ENCODE measurements around the gene CEBPA.
A peak's percentile ranks its signal among the peaks of the same experiment; 100 is the strongest.

CEBPA gene

DNA sequence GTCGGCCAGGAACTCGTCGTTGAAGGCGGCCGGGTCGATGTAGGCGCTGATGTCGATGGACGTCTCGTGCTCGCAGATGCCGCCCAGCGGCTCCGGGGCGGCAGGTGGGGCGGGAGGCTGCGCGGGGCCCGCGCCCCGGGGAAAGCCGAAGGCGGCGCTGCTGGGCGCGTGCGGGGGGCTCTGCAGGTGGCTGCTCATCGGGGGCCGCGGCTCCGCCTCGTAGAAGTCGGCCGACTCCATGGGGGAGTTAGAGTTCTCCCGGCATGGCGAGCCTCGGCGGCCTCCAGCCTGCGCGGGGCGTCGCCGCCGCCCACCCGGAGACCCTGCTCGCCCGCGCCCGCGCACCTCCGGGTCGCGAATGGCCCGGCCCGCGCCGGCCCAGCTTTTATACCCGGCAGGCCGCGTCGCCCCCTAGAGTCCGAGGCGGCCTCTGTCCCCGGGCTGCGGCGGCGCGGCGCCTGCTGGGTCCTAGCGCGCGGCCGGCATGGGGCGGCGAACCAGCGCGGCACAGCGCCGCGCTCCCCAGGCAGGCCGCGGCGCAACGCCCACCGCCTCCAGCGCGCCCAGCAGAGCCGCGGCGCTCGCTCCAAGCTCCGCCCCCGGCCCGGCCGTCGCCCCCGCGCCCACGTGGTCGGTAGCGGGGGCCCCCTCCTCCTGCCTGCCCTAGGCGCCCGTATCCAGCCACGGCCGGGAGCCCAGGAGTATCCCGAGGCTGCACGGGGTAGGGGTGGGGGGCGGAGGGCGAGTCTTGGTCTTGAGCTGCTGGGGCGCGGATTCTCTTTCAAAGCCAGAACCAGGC, at the start of gene CEBPA:
TSS of gene CEBPA (minus strand) at position 360 of the 799 bp plus-strand sequence. CDS start at position 240, 120 bp downstream.
- Histone ChIP-seq H3K36me3 (ENCODE audit: control insufficient read depth in 1 of 2, insufficient read depth in 2 of 2, low read length in 2 of 2) (no peaks in the 10 kb centered on the region), H3K27ac (ENCODE audit: low read length) (peak within 1 kb of the TSS; percentile 80), H3K4me3 (ENCODE audit: low read depth in 1 of 2, low read length in 2 of 2) (peak within 1 kb of the TSS; percentile 55 to 90), H3K9me3 (ENCODE audit: control insufficient read depth in 1 of 2, low read length in 2 of 2) (no peaks in the 10 kb centered on the region), H3K4me1 (ENCODE audit: control insufficient read depth in 1 of 2, insufficient read depth in 2 of 2, low read length in 2 of 2) (peaks cover 6 to 35% of the 10 kb centered on the region in 2 donors), H3K27me3 (ENCODE audit: low read depth, low read length) (no peaks in the 10 kb centered on the region)

DNA sequence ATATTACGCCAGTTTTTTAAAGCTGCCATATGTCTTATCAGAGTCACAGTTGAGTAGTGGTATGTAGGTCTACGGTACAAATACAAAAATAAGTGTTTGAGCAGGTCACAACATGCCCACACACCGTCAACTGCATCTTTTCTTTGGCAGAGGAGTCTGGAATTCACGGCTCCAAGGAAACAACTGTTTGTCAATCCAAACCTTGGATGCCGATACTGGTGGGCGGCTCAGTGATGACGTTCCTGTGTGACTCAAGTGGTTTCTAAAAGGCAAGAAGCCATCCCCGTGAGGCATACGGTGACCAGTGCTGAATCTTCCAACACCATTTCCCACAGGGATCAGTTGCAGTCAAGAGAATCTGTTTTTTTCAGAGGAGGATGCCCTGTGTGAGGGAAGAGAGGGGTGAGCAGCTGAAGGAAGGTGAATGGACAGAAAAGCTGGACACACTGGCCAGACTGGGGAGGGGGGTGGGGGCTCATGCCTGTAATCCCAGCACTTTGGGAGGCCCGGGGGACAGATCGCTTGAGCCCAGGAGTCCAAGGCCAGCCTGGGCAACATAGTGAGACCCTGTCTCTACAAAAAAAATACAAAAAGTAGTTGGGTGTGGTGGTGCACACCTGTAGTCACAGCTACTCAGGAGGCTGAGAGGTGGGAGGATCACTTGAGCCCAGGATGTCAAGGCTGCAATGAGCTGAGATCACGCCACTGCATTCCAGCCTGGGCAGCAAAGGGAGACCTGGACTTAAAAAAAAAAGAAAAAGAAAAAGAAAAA, 48.4 kb upstream of the CEBPA start:
- Histone ChIP-seq H3K27me3 (ENCODE audit: low read depth, low read length) (no peaks in the 10 kb centered on the region), H3K4me3 (ENCODE audit: low read depth in 1 of 2, low read length in 2 of 2) (no peak overlapping the region)

GRCh38 chr19:33349319-33350289, 47.3 kb upstream of the CEBPA start:
- Histone ChIP-seq H3K9me3 (ENCODE audit: control insufficient read depth in 1 of 2, low read length in 2 of 2) (peaks cover 0 to 3% of the 10 kb centered on the region in 2 donors), H3K27me3 (ENCODE audit: low read depth, low read length) (no peaks in the 10 kb centered on the region), H3K27ac (ENCODE audit: low read length) (no peak overlapping the region), H3K36me3 (ENCODE audit: control insufficient read depth in 1 of 2, insufficient read depth in 2 of 2, low read length in 2 of 2) (no peaks in the 10 kb centered on the region), H3K4me1 (ENCODE audit: control insufficient read depth in 1 of 2, insufficient read depth in 2 of 2, low read length in 2 of 2) (peaks cover 0 to under 1% of the 10 kb centered on the region in 2 donors), H3K4me3 (ENCODE audit: low read depth in 1 of 2, low read length in 2 of 2) (no peak overlapping the region)

More for the DNA sequence above, 48.4 kb upstream of the CEBPA start:
- Histone ChIP-seq H3K27ac (ENCODE audit: low read length) (no peak overlapping the region), H3K36me3 (ENCODE audit: control insufficient read depth in 1 of 2, insufficient read depth in 2 of 2, low read length in 2 of 2) (no peaks in the 10 kb centered on the region), H3K4me1 (ENCODE audit: control insufficient read depth in 1 of 2, insufficient read depth in 2 of 2, low read length in 2 of 2) (no peaks in the 10 kb centered on the region), H3K9me3 (ENCODE audit: control insufficient read depth in 1 of 2, low read length in 2 of 2) (peaks cover 0 to 3% of the 10 kb centered on the region in 2 donors)

GRCh38 chr19:33348301-33349010, 46.1 kb upstream of the CEBPA start:
- H3K36me3 ChIP-seq (ENCODE audit: control insufficient read depth in 1 of 2, insufficient read depth in 2 of 2, low read length in 2 of 2) = no peaks in the 10 kb centered on the region
- peaks cover 6 to 7% of the 10 kb centered on the region in 2 donors for H3K4me1 ChIP-seq (ENCODE audit: control insufficient read depth in 1 of 2, insufficient read depth in 2 of 2, low read length in 2 of 2)
- H3K9me3 ChIP-seq (ENCODE audit: control insufficient read depth in 1 of 2, low read length in 2 of 2) = peaks cover 0 to 3% of the 10 kb centered on the region in 2 donors
- no peaks in the 10 kb centered on the region for H3K27me3 ChIP-seq (ENCODE audit: low read depth, low read length)
- H3K27ac ChIP-seq (ENCODE audit: low read length) = no peak overlapping the region
- no peak overlapping the region for H3K4me3 ChIP-seq (ENCODE audit: low read depth in 1 of 2, low read length in 2 of 2)

GRCh38 chr19:33347300-33347699, 45.0 kb upstream of the CEBPA start:
- H3K4me1 ChIP-seq (ENCODE audit: control insufficient read depth in 1 of 2, insufficient read depth in 2 of 2, low read length in 2 of 2) = peaks cover 6 to 7% of the 10 kb centered on the region in 2 donors
- no peaks in the 10 kb centered on the region for H3K36me3 ChIP-seq (ENCODE audit: control insufficient read depth in 1 of 2, insufficient read depth in 2 of 2, low read length in 2 of 2)
- no peak overlapping the region for H3K4me3 ChIP-seq (ENCODE audit: low read depth in 1 of 2, low read length in 2 of 2)
- H3K27ac ChIP-seq (ENCODE audit: low read length) = no peak overlapping the region
- peaks cover 0 to 3% of the 10 kb centered on the region in 2 donors for H3K9me3 ChIP-seq (ENCODE audit: control insufficient read depth in 1 of 2, low read length in 2 of 2)
- H3K27me3 ChIP-seq (ENCODE audit: low read depth, low read length) = no peaks in the 10 kb centered on the region

DNA sequence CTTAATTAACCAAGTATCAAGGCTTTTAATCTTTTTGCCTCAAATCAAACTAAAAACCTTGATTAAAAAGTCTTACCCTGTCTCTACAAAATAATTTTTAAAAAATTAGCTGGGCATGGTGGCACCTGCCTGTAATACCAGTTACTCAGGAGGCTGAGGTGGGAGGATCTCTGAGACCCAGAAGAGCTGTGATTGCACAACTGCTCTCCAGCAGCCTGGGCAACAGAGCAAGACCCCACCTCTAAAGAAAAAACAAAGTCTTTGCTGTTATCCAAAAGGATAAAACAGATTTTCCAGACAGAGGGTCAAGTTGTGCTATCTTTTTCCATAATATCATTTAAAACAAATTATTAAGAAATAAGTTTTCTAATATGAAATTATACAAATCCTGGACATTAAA, 44.3 kb upstream of the CEBPA start:
- peaks cover 6 to 7% of the 10 kb centered on the region in 2 donors for H3K4me1 ChIP-seq (ENCODE audit: control insufficient read depth in 1 of 2, insufficient read depth in 2 of 2, low read length in 2 of 2)
- H3K27me3 ChIP-seq (ENCODE audit: low read depth, low read length) = no peaks in the 10 kb centered on the region
- no peak overlapping the region for H3K27ac ChIP-seq (ENCODE audit: low read length)
- no peaks in the 10 kb centered on the region for H3K36me3 ChIP-seq (ENCODE audit: control insufficient read depth in 1 of 2, insufficient read depth in 2 of 2, low read length in 2 of 2)
- H3K4me3 ChIP-seq (ENCODE audit: low read depth in 1 of 2, low read length in 2 of 2) = no peak overlapping the region
- H3K9me3 ChIP-seq (ENCODE audit: control insufficient read depth in 1 of 2, low read length in 2 of 2) = peaks cover 0 to 3% of the 10 kb centered on the region in 2 donors

DNA sequence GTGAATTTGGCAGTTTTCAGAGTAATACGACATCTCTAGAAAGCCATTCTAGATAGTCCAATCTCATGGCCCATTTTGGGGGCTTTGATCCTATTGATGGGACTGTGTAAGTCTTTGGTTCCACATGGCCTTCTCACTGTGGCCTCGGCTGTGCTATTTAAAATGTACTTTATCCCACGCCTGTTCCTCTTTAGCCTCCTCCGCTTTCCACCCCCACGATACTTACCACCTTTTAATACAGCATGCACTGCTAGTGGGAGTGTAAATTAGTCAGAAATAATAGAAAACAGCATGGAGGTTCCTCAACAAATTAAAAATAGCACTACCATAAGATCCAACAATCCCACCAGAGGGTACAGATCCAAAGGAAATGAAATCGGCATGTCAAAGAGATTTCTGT, 42.8 kb upstream of the CEBPA start:
- Histone ChIP-seq H3K27ac (ENCODE audit: low read length) (no peak overlapping the region), H3K4me3 (ENCODE audit: low read depth in 1 of 2, low read length in 2 of 2) (no peak overlapping the region), H3K27me3 (ENCODE audit: low read depth, low read length) (no peaks in the 10 kb centered on the region), H3K9me3 (ENCODE audit: control insufficient read depth in 1 of 2, low read length in 2 of 2) (no peaks in the 10 kb centered on the region), H3K4me1 (ENCODE audit: control insufficient read depth in 1 of 2, insufficient read depth in 2 of 2, low read length in 2 of 2) (peaks cover 6 to 7% of the 10 kb centered on the region in 2 donors), H3K36me3 (ENCODE audit: control insufficient read depth in 1 of 2, insufficient read depth in 2 of 2, low read length in 2 of 2) (no peaks in the 10 kb centered on the region)

DNA sequence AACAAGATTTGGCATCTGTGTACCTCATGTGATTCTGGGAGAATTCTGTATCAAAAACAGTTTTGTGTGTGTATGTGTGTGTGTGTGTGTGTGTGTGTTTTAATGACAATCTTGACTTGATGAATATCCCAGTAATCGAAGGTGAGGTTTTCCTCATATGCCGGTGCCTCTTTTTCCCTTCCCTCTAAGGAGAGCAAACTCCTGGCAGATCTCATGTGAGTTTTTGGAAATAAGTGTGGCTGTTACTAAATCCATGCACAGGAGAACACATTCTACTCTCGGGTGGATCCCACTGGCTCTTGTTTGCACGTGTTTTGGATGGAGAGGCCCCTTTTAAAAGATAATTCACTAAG, 42.2 kb upstream of the CEBPA start:
- H3K4me1 ChIP-seq (ENCODE audit: control insufficient read depth in 1 of 2, insufficient read depth in 2 of 2, low read length in 2 of 2) = peaks cover 6 to 7% of the 10 kb centered on the region in 2 donors
- H3K36me3 ChIP-seq (ENCODE audit: control insufficient read depth in 1 of 2, insufficient read depth in 2 of 2, low read length in 2 of 2) = no peaks in the 10 kb centered on the region
- no peak overlapping the region for H3K4me3 ChIP-seq (ENCODE audit: low read depth in 1 of 2, low read length in 2 of 2)
- no peaks in the 10 kb centered on the region for H3K27me3 ChIP-seq (ENCODE audit: low read depth, low read length)
- no peaks in the 10 kb centered on the region for H3K9me3 ChIP-seq (ENCODE audit: control insufficient read depth in 1 of 2, low read length in 2 of 2)
- H3K27ac ChIP-seq (ENCODE audit: low read length) = no peak overlapping the region

- Histone ChIP-seq H3K9me3 (ENCODE audit: control insufficient read depth in 1 of 2, low read length in 2 of 2) (no peaks in the 10 kb centered on the region), H3K4me1 (ENCODE audit: control insufficient read depth in 1 of 2, insufficient read depth in 2 of 2, low read length in 2 of 2) (peaks cover 6 to 7% of the 10 kb centered on the region in 2 donors), H3K36me3 (ENCODE audit: control insufficient read depth in 1 of 2, insufficient read depth in 2 of 2, low read length in 2 of 2) (no peaks in the 10 kb centered on the region), H3K4me3 (ENCODE audit: low read depth in 1 of 2, low read length in 2 of 2) (no peak overlapping the region), H3K27ac (ENCODE audit: low read length) (no peak overlapping the region), H3K27me3 (ENCODE audit: low read depth, low read length) (no peaks in the 10 kb centered on the region)
Observed at GRCh38 chr19:33343859-33344572, 41.7 kb upstream of the CEBPA start.

- Histone ChIP-seq H3K36me3 (ENCODE audit: control insufficient read depth in 1 of 2, insufficient read depth in 2 of 2, low read length in 2 of 2) (no peaks in the 10 kb centered on the region), H3K4me3 (ENCODE audit: low read depth in 1 of 2, low read length in 2 of 2) (no peak overlapping the region), H3K9me3 (ENCODE audit: control insufficient read depth in 1 of 2, low read length in 2 of 2) (no peaks in the 10 kb centered on the region), H3K27me3 (ENCODE audit: low read depth, low read length) (no peaks in the 10 kb centered on the region), H3K27ac (ENCODE audit: low read length) (no peak overlapping the region), H3K4me1 (ENCODE audit: control insufficient read depth in 1 of 2, insufficient read depth in 2 of 2, low read length in 2 of 2) (peaks cover 6 to 7% of the 10 kb centered on the region in 2 donors)
Observed at GRCh38 chr19:33343301-33343700, 41.0 kb upstream of the CEBPA start.

Measured in muscle layer of duodenum (tissue), 2 donors.